GM10248 (cell line): ENCODE results near the gene TBX18.

ENCODE experiments used
- CTCF ChIA-PET: fragments of 300-600 bp; sonication (Branson Sonifier 250); formaldehyde crosslinking; extraction: SDS; loops from one replicate; lab custom pipeline; 2021; ENCODE audit warnings: antibody characterized with exemption; lab: Yijun Ruan, JAX
- POLR2A ChIA-PET: fragments of 350-650 bp; sonication (Branson Sonifier 250); formaldehyde crosslinking; extraction: SDS; loops from one replicate; lab custom pipeline; 2020; ENCODE audit warnings: antibody characterized with exemption; lab: Yijun Ruan, JAX
- DNase-seq: peaks from one replicate; pipeline ENCODE4 v3.0.0; 2012; ENCODE audit errors: extremely low spot score
- CTCF ChIP-seq: IDR thresholded peaks from 2 replicates; pipeline ENCODE4 v1.5.1; 2012; ENCODE audit warnings: mild to moderate bottlenecking, low read depth; ENCODE audit errors: extremely low read depth, missing control alignments, control extremely low read depth

TBX18 gene

GRCh38 chr6:84687431-84687830, 77.0 kb downstream of the TBX18 start:
- no peak for TF ChIP-seq CTCF
- no peak for DNase-seq
- ChIA-PET POLR2A (no interaction called here), CTCF (interaction anchor here (0.7 kb wide), 1 partner anchor 10 kb away, joined by 3 read pairs; no protein-coding TSS in a partner anchor)

- CTCF ChIA-PET = no interaction called here
- POLR2A ChIA-PET = no interaction called here
- DNase-seq = peak; percentile 22
- peak; percentile 34 for TF ChIP-seq CTCF
Observed at GRCh38 chr6:84685983-84686584, 78.3 kb downstream of the TBX18 start.

- DNase-seq = no peak
- POLR2A ChIA-PET = no interaction called here
- CTCF ChIA-PET = interaction anchor here (1.2 kb wide), 1 partner anchor 15 kb away, joined by 3 read pairs; no protein-coding TSS in a partner anchor
- no peak for TF ChIP-seq CTCF
Observed at GRCh38 chr6:84681693-84682326, 82.6 kb downstream of the TBX18 start.

GRCh38 chr6:84675651-84676050, 88.7 kb downstream of the TBX18 start:
- TF ChIP-seq CTCF = no peak
- POLR2A ChIA-PET = no interaction called here
- CTCF ChIA-PET = no interaction called here
- DNase-seq = no peak

GRCh38 chr6:84674395-84674794, 90.0 kb downstream of the TBX18 start:
- CTCF ChIA-PET = interaction anchor here (1.2 kb wide), 1 partner anchor 12 kb away, joined by 4 read pairs; no protein-coding TSS in a partner anchor
- DNase-seq = no peak

GRCh38 chr6:84671183-84671582, 93.2 kb downstream of the TBX18 start:
- CTCF ChIA-PET = interaction anchor here (1.4 kb wide), 1 partner anchor 13 kb away, joined by 4 read pairs; no protein-coding TSS in a partner anchor
- TF ChIP-seq CTCF = no peak
- POLR2A ChIA-PET = no interaction called here
- DNase-seq = no peak

More at GRCh38 chr6:84674395-84674794, 90.0 kb downstream of the TBX18 start:
- no peak for TF ChIP-seq CTCF
- POLR2A ChIA-PET = no interaction called here
